GM12878 (cell line): ENCODE results near the gene B9D1. TPM values are rescaled to one million over a fixed set of nuclear protein-coding genes. Genes with fewer than 3 reads are reported as not detected.

Experiments used
- ATAC-seq: fragments of 200-7000 bp; cut with Tn5 transposase; 3 replicates; pipeline ENCODE4 v1.9.1; 2020; ENCODE audit warnings: mild to moderate bottlenecking, moderate library complexity
- BruUV-seq: library from RNA; stranded (reverse); fragments of 400-500 nt; replicated peaks from 2 replicates; lab custom pipeline; 2021; lab: Mats Ljungman, UMichigan
- CTCF ChIA-PET: fragments of 300-600 bp; sonication (Branson Sonifier 250); formaldehyde crosslinking; extraction: SDS; loops from one replicate; lab custom pipeline; 2021; ENCODE audit warnings: inconsistent platforms; lab: Yijun Ruan, JAX
- POLR2A ChIA-PET: fragments of 350-600 bp; formaldehyde crosslinking; extraction: SDS; loops from one replicate; lab custom pipeline; 2021; ENCODE audit warnings: inconsistent platforms; lab: Charles Lee
- RAD21 ChIA-PET: fragments of 300-600 bp; sonication (Branson Sonifier 250); formaldehyde crosslinking; loops from one replicate; lab custom pipeline; 2023; ENCODE audit warnings: antibody characterized with exemption; ENCODE audit not compliant: unreplicated experiment; lab: Charles Lee
- SMC1A ChIA-PET: fragments of 300-600 bp; sonication (Branson Sonifier 250); formaldehyde crosslinking; loops from one replicate; lab custom pipeline; 2023; ENCODE audit not compliant: unreplicated experiment, uncharacterized antibody; lab: Charles Lee
- DNase-seq: peaks from one replicate; pipeline ENCODE4 v3.0.0-alpha.2; 2011; ENCODE audit warnings: low read depth, low spot score
- FAIRE-seq: peaks from 3 replicates; lab custom pipeline; 2011; peaks lifted over from hg19 to GRCh38; lab: Jason Lieb, UNC
- H2AFZ ChIP-seq: 2 replicates; pipeline ENCODE4 v1.6.0; 2011; ENCODE audit warnings: low read depth, low read length, control low read depth; ENCODE audit not compliant: control insufficient read depth
- H3K27ac ChIP-seq: 2 replicates; pipeline ENCODE4 v1.5.1; 2011; ENCODE audit warnings: control low read depth; ENCODE audit not compliant: control insufficient read depth, insufficient read depth
- H3K27me3 ChIP-seq, 2 experiments: replicated peaks in 1 of 2; 2 replicates each; pipeline versions ENCODE4 v1.6.0 to v1.6.1; 2011; ENCODE audit warnings: low read length in 1 of 2; ENCODE audit not compliant: control insufficient read depth in 2 of 2, insufficient read depth in 2 of 2
- H3K36me3 ChIP-seq, 2 experiments: 2 replicates each; pipeline ENCODE4 v1.5.1; 2011; ENCODE audit warnings: low read length in 1 of 2; ENCODE audit not compliant: control insufficient read depth in 2 of 2, insufficient read depth in 2 of 2
- H3K4me1 ChIP-seq: 2 replicates; pipeline ENCODE4 v1.6.1; 2011; ENCODE audit warnings: mild to moderate bottlenecking, low read length, moderate library complexity, mixed read lengths; ENCODE audit not compliant: control insufficient read depth, insufficient read depth
- H3K4me2 ChIP-seq: 2 replicates; pipeline ENCODE4 v1.6.0; 2011; ENCODE audit warnings: control low read depth; ENCODE audit not compliant: control insufficient read depth, insufficient read depth
- H3K4me3 ChIP-seq: fragments of 200-600 bp; sonication (generic); 2 replicates; pipeline ENCODE4 v1.5.1; 2016
- H3K79me2 ChIP-seq: 2 replicates; pipeline ENCODE4 v1.6.0; 2011; ENCODE audit warnings: low read length; ENCODE audit not compliant: control insufficient read depth, insufficient read depth
- H3K9ac ChIP-seq: 2 replicates; pipeline ENCODE4 v1.8.0; 2011; ENCODE audit warnings: low read length, control low read depth, mixed read lengths; ENCODE audit not compliant: control insufficient read depth, insufficient read depth
- H3K9me3 ChIP-seq: replicated peaks from 3 replicates; pipeline ENCODE4 v1.5.1; 2011; ENCODE audit warnings: mild to moderate bottlenecking, low read length; ENCODE audit not compliant: control insufficient read depth, insufficient read depth
- H4K20me1 ChIP-seq: 2 replicates; pipeline ENCODE4 v1.6.0; 2011; ENCODE audit not compliant: control insufficient read depth, insufficient read depth
- CBX5 ChIP-seq: sonication (generic); IDR thresholded peaks from 2 replicates; pipeline ENCODE4 v1.6.1; 2016; ENCODE audit warnings: low read depth, moderate library complexity, mild to moderate bottlenecking, inconsistent platforms
- CEBPZ ChIP-seq: fragments of 150-350 bp; IDR thresholded peaks from 2 replicates; pipeline ENCODE4 v1.6.1; 2016; ENCODE audit warnings: low read depth, low read length
- DPF2 ChIP-seq: fragments of 450-650 bp; IDR thresholded peaks from 2 replicates; pipeline ENCODE4 v1.6.1; 2017; ENCODE audit warnings: mild to moderate bottlenecking
- HDAC6 ChIP-seq: fragments of 200-600 bp; sonication (generic); IDR thresholded peaks from one replicate; pipeline ENCODE4 v1.8.0; 2017; ENCODE audit warnings: antibody characterized with exemption; ENCODE audit not compliant: unreplicated experiment
- HSF1 ChIP-seq: fragments of 150-350 bp; IDR thresholded peaks from 2 replicates; pipeline ENCODE4 v1.6.1; 2014; ENCODE audit warnings: mild to moderate bottlenecking, low read depth, low read length
- JUND ChIP-seq: IDR thresholded peaks from 2 replicates; pipeline ENCODE4 v1.6.1; 2012; ENCODE audit warnings: low read depth, mild to moderate bottlenecking, low read length, improper control_type of control experiment, moderate library complexity
- MEF2A ChIP-seq: IDR thresholded peaks from 2 replicates; pipeline ENCODE4 v1.6.1; 2011; ENCODE audit warnings: low read depth, mild to moderate bottlenecking, low read length, moderate library complexity; ENCODE audit not compliant: insufficient read depth
- NFIC ChIP-seq: IDR thresholded peaks from 2 replicates; pipeline ENCODE4 v1.6.1; 2012; ENCODE audit warnings: low read depth, mild to moderate bottlenecking, inconsistent platforms, low read length, moderate library complexity
- NKRF ChIP-seq: fragments of 450-650 bp; conservative IDR thresholded peaks from 2 replicates; pipeline ENCODE4 v1.6.1; 2017; ENCODE audit warnings: mild to moderate bottlenecking, moderate library complexity
- NR2C1 ChIP-seq: fragments of 450-650 bp; IDR thresholded peaks from 2 replicates; pipeline ENCODE4 v1.6.1; 2017; ENCODE audit warnings: antibody characterized with exemption, mild to moderate bottlenecking, moderate library complexity
- NR2F1 ChIP-seq: fragments of 450-650 bp; conservative IDR thresholded peaks from 2 replicates; pipeline ENCODE4 v1.6.1; 2017; ENCODE audit warnings: mild to moderate bottlenecking
- PKNOX1 ChIP-seq: fragments of 450-650 bp; IDR thresholded peaks from 2 replicates; pipeline ENCODE4 v1.6.1; 2016; ENCODE audit warnings: mild to moderate bottlenecking
- SMAD1 ChIP-seq: fragments of 450-650 bp; IDR thresholded peaks from 2 replicates; pipeline ENCODE4 v1.6.1; 2018; ENCODE audit warnings: mild to moderate bottlenecking, low read depth; ENCODE audit not compliant: partially characterized antibody
- SPI1 ChIP-seq: IDR thresholded peaks from 2 replicates; pipeline ENCODE4 v1.6.1; 2011; ENCODE audit warnings: low read depth, mild to moderate bottlenecking, low read length, moderate library complexity, borderline replicate concordance; ENCODE audit not compliant: insufficient read depth
- STAT1 ChIP-seq: fragments of 450-650 bp; conservative IDR thresholded peaks from 2 replicates; pipeline ENCODE4 v1.6.1; 2014; ENCODE audit warnings: antibody characterized with exemption, mild to moderate bottlenecking
- WRNIP1 ChIP-seq: IDR thresholded peaks from 2 replicates; pipeline ENCODE4 v1.6.1; 2011; ENCODE audit warnings: low read depth, low read length, improper control_type of control experiment, borderline replicate concordance
- ZNF622 ChIP-seq: fragments of 450-650 bp; IDR thresholded peaks from 2 replicates; pipeline ENCODE4 v1.6.1; 2017; ENCODE audit warnings: mild to moderate bottlenecking, inconsistent platforms
- WGBS: methylation state at CpG from one replicate; pipeline ENCODE4 v1.1.6; 2016; ENCODE audit warnings: low lambda C conversion rate; ENCODE audit not compliant: insufficient replicate concordance, insufficient coverage; ENCODE audit errors: missing lambda C conversion rate; 5-methylcytosine and 5-hydroxymethylcytosine counted together
- in situ Hi-C: fragments of 300-500 bp; cut with MboI; formaldehyde crosslinking; loops from 9 replicates; pipeline ENCODE4 v1.14.3; 2018; ENCODE audit warnings: mixed read lengths
- intact Hi-C: fragments of 100-400 bp; cut with micrococcal nuclease; formaldehyde crosslinking; loops from one replicate; pipeline ENCODE4 v1.14.2; 2022; ENCODE audit not compliant: unreplicated experiment
- polyA plus RNA-seq, 11 experiments: library from polyadenylated mRNA; depleted of rRNA in 4 of 11; unstranded in 6 of 11; stranded (reverse) in 5 of 11; fragments of >200 nt; fragmentation: Nextera tagmentation in 4 of 11; fragmentation: Illumina TruSeq in 1 of 11; extraction: Ambion mirVana in 4 of 11; extraction: Trizol in 1 of 11; gene quantifications; 1 replicate in 1 of 11; 2 replicates in 10 of 11; pipeline versions ENCODE4 v1.2.1 to v1.2.3, GENCODE V29; 2011 to 2016; ENCODE audit warnings: inconsistent platforms in 2 of 11, missing spikeins in 2 of 11, low read depth in 1 of 11
- total RNA-seq, 4 experiments: library from RNA; depleted of rRNA in 3 of 4; stranded (reverse); fragments of >200 nt in 3 of 4; fragmentation: Illumina TruSeq in 1 of 4; extraction: Trizol in 1 of 4; gene quantifications; 2 replicates each; pipeline versions ENCODE4 v1.2.1 to v1.2.3, GENCODE V29; 2013 to 2021

B9D1 gene
- total and polyA plus RNA-seq, 10 of the 15 experiments (the other 5 are each of a cell fraction or from before 2014, with no cell fraction given): 5.9 to 18.3 (median 9.8) TPM

- TF ChIP-seq PKNOX1 (no peak), NR2F1 (no peak), SPI1 (peak; percentile 79; the same call in 1 of the 2 replicates), NFIC (no peak), NKRF (no peak), MEF2A (no peak)
Observed at GRCh38 chr17:19304209-19304608, 58.3 kb downstream of the B9D1 start (continued).

GRCh38 chr17:19303367-19303776 is 59.2 kb downstream of the B9D1 start:
- intact Hi-C loops (no loop called here), in situ Hi-C loops (no loop called here)
- no peaks in the 10 kb centered on the region for H3K36me3 ChIP-seq
- no peak overlapping the region for H3K4me3 ChIP-seq
- ChIA-PET CTCF (no interaction called here), SMC1A (no interaction called here), RAD21 (no interaction called here), POLR2A (no interaction called here)
- H3K9me3 ChIP-seq: no peaks in the 10 kb centered on the region
- DNase-seq (no peak), ATAC-seq (peak; percentile 36), FAIRE-seq (no peak)
- no peak overlapping the region for H3K27ac ChIP-seq
- no peak overlapping the region for H3K9ac ChIP-seq
- no peaks in the 10 kb centered on the region for H3K79me2 ChIP-seq
- peak overlapping the region; percentile 5; the same call in 1 of the 2 replicates for H3K4me2 ChIP-seq
- no peaks in the 10 kb centered on the region for H3K27me3 ChIP-seq
- H3K4me1 ChIP-seq: peaks cover 42% of the 10 kb centered on the region
- no TSS peak for BruUV-seq
- no peak overlapping the region for H2AFZ ChIP-seq
- peaks cover 3% of the 10 kb centered on the region; the same call in 1 of the 2 replicates for H4K20me1 ChIP-seq
- WGBS: 58% methylated on average over 9 of the region's 9 CpGs
- TF ChIP-seq WRNIP1 (no peak), ZNF622 (no peak), CBX5 (no peak), STAT1 (no peak), CEBPZ (no peak), HSF1 (no peak), DPF2 (peak; percentile 68), NR2C1 (no peak), JUND (0 out of 2 replicates have a peak, but pooled peaks have one; percentile 31), SMAD1 (no peak), HDAC6 (no peak)
